ENCODE measurements around the gene ATP8A2. TPM values are rescaled to one million over a fixed set of nuclear protein-coding genes. Genes with fewer than 3 reads are reported as not detected.
"Not testable (repeated sequence)": the region's sequence is repeated elsewhere in the genome, so short reads cannot be mapped to it uniquely, and the experiment has no call there.

The ATP8A2 gene
- total and polyA plus RNA-seq, 12 donors: under 0.01 to 0.18 (median 0.10) TPM; not detected in 3

DNA sequence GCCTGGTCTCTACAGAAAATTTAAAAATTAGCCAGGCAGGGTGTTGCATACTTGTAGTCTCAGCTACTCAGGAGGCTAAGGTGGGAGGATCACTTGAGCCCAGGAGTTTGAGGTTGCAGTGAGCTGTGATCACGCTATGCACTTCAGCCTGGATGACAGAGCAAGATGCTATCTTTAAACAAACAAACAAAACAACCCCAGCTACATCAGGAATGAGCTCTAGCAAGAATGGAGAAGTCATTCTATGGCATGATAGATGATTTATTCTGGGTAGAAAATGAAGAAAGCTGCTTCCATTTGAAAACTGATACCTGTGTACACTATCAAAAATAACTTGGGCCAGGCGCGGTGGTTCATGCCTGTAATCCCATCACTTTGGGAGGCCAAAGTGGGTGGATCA lies 695.8 kb downstream of the ATP8A2 start:
- DNase-seq: no peak
- no peak for ATAC-seq
- H3K4me3 ChIP-seq: no peak overlapping the region
- intact Hi-C loops (cut with DNase I): loop anchor here in 5 of 10 donors (5.0 to 10.0 kb wide), 5 partner anchors 83 to 490 kb away; no protein-coding TSS in a partner anchor
- no peaks in the 10 kb centered on the region for H3K36me3 ChIP-seq
- TF ChIP-seq, protein P1, sequence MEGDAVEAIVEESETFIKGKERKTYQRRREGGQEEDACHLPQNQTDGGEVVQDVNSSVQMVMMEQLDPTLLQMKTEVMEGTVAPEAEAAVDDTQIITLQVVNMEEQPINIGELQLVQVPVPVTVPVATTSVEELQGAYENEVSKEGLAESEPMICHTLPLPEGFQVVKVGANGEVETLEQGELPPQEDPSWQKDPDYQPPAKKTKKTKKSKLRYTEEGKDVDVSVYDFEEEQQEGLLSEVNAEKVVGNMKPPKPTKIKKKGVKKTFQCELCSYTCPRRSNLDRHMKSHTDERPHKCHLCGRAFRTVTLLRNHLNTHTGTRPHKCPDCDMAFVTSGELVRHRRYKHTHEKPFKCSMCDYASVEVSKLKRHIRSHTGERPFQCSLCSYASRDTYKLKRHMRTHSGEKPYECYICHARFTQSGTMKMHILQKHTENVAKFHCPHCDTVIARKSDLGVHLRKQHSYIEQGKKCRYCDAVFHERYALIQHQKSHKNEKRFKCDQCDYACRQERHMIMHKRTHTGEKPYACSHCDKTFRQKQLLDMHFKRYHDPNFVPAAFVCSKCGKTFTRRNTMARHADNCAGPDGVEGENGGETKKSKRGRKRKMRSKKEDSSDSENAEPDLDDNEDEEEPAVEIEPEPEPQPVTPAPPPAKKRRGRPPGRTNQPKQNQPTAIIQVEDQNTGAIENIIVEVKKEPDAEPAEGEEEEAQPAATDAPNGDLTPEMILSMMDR (IDR thresholded peaks at IDR 0.05): no peak
- no peaks in the 10 kb centered on the region for H3K9me3 ChIP-seq
- no peaks in the 10 kb centered on the region for H3K4me1 ChIP-seq
- H3K27me3 ChIP-seq: peaks cover 0 to 23% (median 11%) of the 10 kb centered on the region in 7 donors
- 95 to 96% methylated on average over 3 of the region's 3 CpGs for WGBS, 2 donors
- H3K27ac ChIP-seq: no peak overlapping the region

DNA sequence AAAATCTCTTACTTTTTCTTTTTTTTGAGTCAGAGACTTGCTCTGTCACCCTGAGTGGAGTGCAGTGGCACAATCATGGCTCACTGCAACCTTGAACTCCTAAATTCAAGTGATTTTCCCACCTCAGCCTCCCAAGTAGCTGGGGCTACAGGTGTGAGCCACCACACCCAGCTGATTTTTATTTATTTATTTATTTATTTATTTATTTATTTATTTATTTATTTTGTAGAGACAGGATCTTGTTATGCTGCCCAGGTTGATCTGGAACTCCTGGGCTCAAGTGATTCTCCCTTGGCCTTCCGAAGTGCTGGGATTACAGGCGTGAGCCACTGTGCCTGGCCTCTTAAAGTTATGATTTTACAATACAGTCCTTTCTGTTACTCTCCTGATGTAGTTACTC lies 696.6 kb downstream of the ATP8A2 start:
- not testable (repeated sequence) for H3K27ac ChIP-seq, H3K4me1 ChIP-seq, H3K9me3 ChIP-seq, H3K4me3 ChIP-seq, ATAC-seq, DNase-seq, H3K36me3 ChIP-seq
- WGBS, 2 donors: 96% methylated on average over 2 of the region's 2 CpGs
- intact Hi-C loops (cut with DNase I): loop anchor here in 5 of 10 donors (5.0 to 10.0 kb wide), 5 partner anchors 84 to 491 kb away; no protein-coding TSS in a partner anchor
- H3K27me3 ChIP-seq: peaks cover 0 to 23% (median 11%) of the 10 kb centered on the region in 7 donors

- WGBS, 2 donors: 63 to 67% methylated on average over 8 of the region's 8 CpGs
- not testable (repeated sequence) for H3K4me1 ChIP-seq, DNase-seq, H3K27ac ChIP-seq, H3K4me3 ChIP-seq, ATAC-seq, H3K9me3 ChIP-seq, H3K36me3 ChIP-seq
- intact Hi-C loops (cut with DNase I): loop anchor here in 6 of 10 donors (5.0 to 10.0 kb wide), 6 partner anchors 85 to 1065 kb away; no protein-coding TSS in a partner anchor
- peaks cover 0 to 27% (median 13%) of the 10 kb centered on the region in 7 donors for H3K27me3 ChIP-seq
Measured at GRCh38 chr13:26069642-26070041, 697.9 kb downstream of the ATP8A2 start.

DNA sequence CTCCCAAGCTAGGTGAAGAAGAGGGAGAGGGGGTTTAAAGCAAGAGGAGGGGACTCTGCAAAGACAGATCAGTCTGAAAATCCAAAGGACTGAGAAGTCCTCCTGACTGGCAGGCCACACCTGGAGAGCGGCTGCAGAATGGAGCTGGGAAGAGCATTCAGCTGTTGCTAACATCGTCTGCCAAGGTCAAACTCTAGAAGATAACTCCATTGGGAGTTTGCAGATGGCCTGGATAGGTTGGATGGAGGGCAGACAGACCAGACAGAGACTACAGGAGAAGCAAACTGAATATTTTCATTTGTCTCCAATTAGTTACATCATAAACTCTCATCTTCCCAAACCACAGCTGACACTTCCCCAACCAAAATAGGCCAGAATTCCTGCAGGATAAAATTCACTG lies 699.9 kb downstream of the ATP8A2 start:
- ATAC-seq: no peak
- no peaks in the 10 kb centered on the region for H3K4me1 ChIP-seq
- no peaks in the 10 kb centered on the region for H3K36me3 ChIP-seq
- intact Hi-C loops (cut with DNase I): loop anchor here in 2 of 10 donors (10.0 kb wide), 1 partner anchor 1067 kb away; no protein-coding TSS in a partner anchor
- WGBS, 2 donors: 79 to 88% methylated on average over 2 of the region's 2 CpGs
- H3K9me3 ChIP-seq: no peaks in the 10 kb centered on the region
- no peak overlapping the region for H3K4me3 ChIP-seq
- DNase-seq: no peak
- peaks cover 0 to 31% (median 27%) of the 10 kb centered on the region in 7 donors for H3K27me3 ChIP-seq
- no peak overlapping the region for H3K27ac ChIP-seq
- TF ChIP-seq, protein P1 (IDR thresholded peaks at IDR 0.05): no peak

GRCh38 chr13:26072335-26072734 lies 700.6 kb downstream of the ATP8A2 start:
- intact Hi-C loops (cut with DNase I): loop anchor here in 2 of 10 donors (10.0 kb wide), 1 partner anchor 1068 kb away; no protein-coding TSS in a partner anchor
- H3K27me3 ChIP-seq: peaks cover 0 to 34% (median 31%) of the 10 kb centered on the region in 7 donors
- not testable (repeated sequence) for H3K36me3 ChIP-seq, H3K27ac ChIP-seq, DNase-seq, H3K9me3 ChIP-seq, H3K4me1 ChIP-seq, H3K4me3 ChIP-seq
- ATAC-seq: peak in 6 of 8 donors; percentile 60 to 80 (median 72)
- 9 to 15% methylated on average over 5 of the region's 7 CpGs for WGBS, 2 donors

DNA sequence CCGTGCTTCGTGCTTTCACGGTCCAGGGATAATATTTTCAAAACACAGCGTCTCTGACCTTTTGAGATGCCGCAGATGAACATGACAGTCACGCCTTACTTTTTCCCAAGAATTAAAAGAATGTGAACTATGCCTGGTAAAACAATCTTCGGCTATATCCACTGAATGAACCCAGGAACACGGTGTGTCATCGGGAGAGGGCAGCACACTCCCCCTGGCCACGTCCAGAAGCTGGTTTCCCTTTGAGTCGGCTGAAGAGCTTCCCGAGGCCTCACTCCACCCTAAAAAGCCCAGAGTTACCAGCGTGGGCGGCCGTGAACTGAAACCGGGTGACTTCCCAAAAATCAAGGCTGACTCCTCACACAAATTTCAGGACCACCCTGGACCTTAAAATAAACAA lies 702.9 kb downstream of the ATP8A2 start:
- DNase-seq (no peak), ATAC-seq (no peak)
- TF ChIP-seq, protein P1 (IDR thresholded peaks at IDR 0.05): peak in 1 of 9 donors; percentile 14
- intact Hi-C loops (cut with DNase I): loop anchor here in 3 of 10 donors (5.0 to 10.0 kb wide), 2 partner anchors 502 to 1070 kb away; no protein-coding TSS in a partner anchor
- peaks cover 0 to 31% (median 22%) of the 10 kb centered on the region in 7 donors for H3K27me3 ChIP-seq
- H3K27ac ChIP-seq: no peak overlapping the region
- no peak overlapping the region for H3K4me3 ChIP-seq
- H3K36me3 ChIP-seq: no peaks in the 10 kb centered on the region
- 28 to 33% methylated on average over 16 of the region's 16 CpGs for WGBS, 2 donors
- H3K4me1 ChIP-seq: no peaks in the 10 kb centered on the region
- H3K9me3 ChIP-seq: no peaks in the 10 kb centered on the region
